ENCODE data around the gene SRSF8.

- TF ChIP-seq, protein P1, sequence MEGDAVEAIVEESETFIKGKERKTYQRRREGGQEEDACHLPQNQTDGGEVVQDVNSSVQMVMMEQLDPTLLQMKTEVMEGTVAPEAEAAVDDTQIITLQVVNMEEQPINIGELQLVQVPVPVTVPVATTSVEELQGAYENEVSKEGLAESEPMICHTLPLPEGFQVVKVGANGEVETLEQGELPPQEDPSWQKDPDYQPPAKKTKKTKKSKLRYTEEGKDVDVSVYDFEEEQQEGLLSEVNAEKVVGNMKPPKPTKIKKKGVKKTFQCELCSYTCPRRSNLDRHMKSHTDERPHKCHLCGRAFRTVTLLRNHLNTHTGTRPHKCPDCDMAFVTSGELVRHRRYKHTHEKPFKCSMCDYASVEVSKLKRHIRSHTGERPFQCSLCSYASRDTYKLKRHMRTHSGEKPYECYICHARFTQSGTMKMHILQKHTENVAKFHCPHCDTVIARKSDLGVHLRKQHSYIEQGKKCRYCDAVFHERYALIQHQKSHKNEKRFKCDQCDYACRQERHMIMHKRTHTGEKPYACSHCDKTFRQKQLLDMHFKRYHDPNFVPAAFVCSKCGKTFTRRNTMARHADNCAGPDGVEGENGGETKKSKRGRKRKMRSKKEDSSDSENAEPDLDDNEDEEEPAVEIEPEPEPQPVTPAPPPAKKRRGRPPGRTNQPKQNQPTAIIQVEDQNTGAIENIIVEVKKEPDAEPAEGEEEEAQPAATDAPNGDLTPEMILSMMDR (IDR thresholded peaks at IDR 0.05), result no peak
- TF ChIP-seq REST (IDR thresholded peaks at IDR 0.05; ENCODE audit: insufficient read depth in 1 of 2, low read depth in 2 of 2, low read length in 1 of 2) (no peak), POLR2AphosphoS5 (IDR thresholded peaks at IDR 0.05; ENCODE audit: low read depth, low read length) (no peak), SIN3A (IDR thresholded peaks at IDR 0.05; ENCODE audit: borderline replicate concordance, insufficient read depth, low read depth, low read length) (no peak)
These were observed 37.6 kb downstream of the SRSF8 start for GRCh38 chr11:95104121-95104830.
